ENCODE data around the gene FCRL5. TPM values are rescaled to one million over a fixed set of nuclear protein-coding genes. Genes with fewer than 3 reads are reported as not detected.

FCRL5 gene
- total and polyA plus RNA-seq, 10 of the 15 experiments (the other 5 are each of a cell fraction or from before 2014, with no cell fraction given): 1.1 to 136 (median 7.0) TPM

GRCh38 chr1:157512036-157512969, 40.0 kb downstream of the FCRL5 start:
- H4K20me1 ChIP-seq (ENCODE audit: control insufficient read depth, insufficient read depth): no peaks in the 10 kb centered on the region
- peak overlapping the region; percentile 20; the same call in 1 of the 2 replicates for H2AFZ ChIP-seq (ENCODE audit: control insufficient read depth, low read depth, low read length)
- no TSS peak for BruUV-seq (replicated peaks)
- CTCF ChIA-PET: interaction anchor here (0.9 to 9.0 kb wide), 18 partner anchors 9 to 340 kb away, joined by 3 to 196 read pairs (median 5); partner anchors contain the start of gene FCRL5
- DNase-seq (ENCODE audit: low read depth, low spot score): peak; percentile 68
- H3K27ac ChIP-seq (ENCODE audit: control insufficient read depth, insufficient read depth): peak overlapping the region; percentile 88
- H3K4me1 ChIP-seq (ENCODE audit: control insufficient read depth, insufficient read depth, low read length): peaks cover 50% of the 10 kb centered on the region
- SMC1A ChIA-PET (ENCODE audit: uncharacterized antibody, unreplicated experiment): interaction anchor here (0.7 to 7.5 kb wide), 17 partner anchors 10 to 335 kb away, joined by 3 to 157 read pairs (median 5); partner anchors contain the start of gene FCRL5
- no peak overlapping the region for H3K4me3 ChIP-seq
- FAIRE-seq: peak; percentile 69
- H3K4me2 ChIP-seq (ENCODE audit: control insufficient read depth, insufficient read depth): peak overlapping the region; percentile 70
- 0 out of 2 replicates have a peak overlapping the region, but pooled peaks have one; percentile 4 for H3K9ac ChIP-seq (ENCODE audit: control insufficient read depth, insufficient read depth, low read length)
- POLR2A ChIA-PET: interaction anchor here (0.8 to 3.1 kb wide), 8 partner anchors 11 to 262 kb away, joined by 3 to 40 read pairs (median 4); partner anchors contain the start of gene FCRL5
- intact Hi-C loops (cut with micrococcal nuclease; ENCODE audit: unreplicated experiment): loop anchor here (5.0 kb wide), 1 partner anchor 55 kb away; no protein-coding TSS in a partner anchor
- 0% methylated on average over 3 of the region's 3 CpGs for WGBS (ENCODE audit: insufficient coverage, insufficient replicate concordance, low lambda C conversion rate, missing lambda C conversion rate)
- ATAC-seq: peak; percentile 74
- no peaks in the 10 kb centered on the region for H3K27me3 ChIP-seq (replicated peaks in 1 of 2; ENCODE audit: control insufficient read depth in 2 of 2, insufficient read depth in 2 of 2, low read length in 1 of 2)
- RAD21 ChIA-PET (ENCODE audit: unreplicated experiment): interaction anchor here (1.0 to 12.7 kb wide), 18 partner anchors 9 to 612 kb away, joined by 3 to 179 read pairs (median 4); partner anchors contain the start of genes FCRL4 and FCRL5
- no peaks in the 10 kb centered on the region for H3K79me2 ChIP-seq (ENCODE audit: control insufficient read depth, insufficient read depth, low read length)
- no peaks in the 10 kb centered on the region for H3K9me3 ChIP-seq (replicated peaks; ENCODE audit: control insufficient read depth, insufficient read depth, low read length)
- no peaks in the 10 kb centered on the region for H3K36me3 ChIP-seq (ENCODE audit: control insufficient read depth in 2 of 2, insufficient read depth in 2 of 2, low read length in 1 of 2)
- in situ Hi-C loops (cut with MboI): no loop called here
- TF ChIP-seq BMI1 (IDR thresholded peaks at IDR 0.05; ENCODE audit: borderline replicate concordance) (peak; percentile 90), ZNF207 (IDR thresholded peaks at IDR 0.05; ENCODE audit: borderline replicate concordance) (no peak), NBN (IDR thresholded peaks at IDR 0.05) (peak; percentile 84), NR2C1 (IDR thresholded peaks at IDR 0.05) (no peak), SRF (IDR thresholded peaks at IDR 0.05; ENCODE audit: low read depth in 2 of 2, low read length in 2 of 2) (peak in 1 of 2 experiments; percentile 29; a peak in 1 of 4 replicates), USF2 (IDR thresholded peaks at IDR 0.05; ENCODE audit: borderline replicate concordance, low read depth, low read length) (no peak), SIX5 (IDR thresholded peaks at IDR 0.05; ENCODE audit: low read depth, low read length, severe bottlenecking) (no peak), BCL3 (IDR thresholded peaks at IDR 0.05; ENCODE audit: borderline replicate concordance, insufficient read depth, low read depth, low read length, poor library complexity, severe bottlenecking) (no peak), ZNF217 (IDR thresholded peaks at IDR 0.05) (peak; percentile 88), WRNIP1 (IDR thresholded peaks at IDR 0.05; ENCODE audit: borderline replicate concordance, low read depth, low read length) (no peak), STAT1 (conservative IDR thresholded peaks at IDR 0.05) (no peak), EGR1 (IDR thresholded peaks at IDR 0.05; ENCODE audit: borderline replicate concordance in 1 of 2, low read depth in 2 of 2, low read length in 2 of 2) (no peak), CHD1 (IDR thresholded peaks at IDR 0.05; ENCODE audit: low read depth, low read length) (no peak), EP300 (IDR thresholded peaks at IDR 0.05; ENCODE audit: borderline replicate concordance in 1 of 2, control insufficient read depth in 1 of 2, low read depth in 2 of 2, low read length in 2 of 2) (peak; percentile 89 to 95), MYB (IDR thresholded peaks at IDR 0.05; ENCODE audit: borderline replicate concordance, low read depth, low read length) (no peak), CREB1 (IDR thresholded peaks at IDR 0.05; ENCODE audit: low read depth) (no peak), FOXM1 (IDR thresholded peaks at IDR 0.05; ENCODE audit: low read depth, low read length) (peak; percentile 85), CBX5 (IDR thresholded peaks at IDR 0.05; ENCODE audit: low read depth) (no peak), MTA2 (IDR thresholded peaks at IDR 0.05; ENCODE audit: low read depth) (peak; percentile 96)

Measured in GM12878 (cell line).